ENCODE data around the gene DENND6B.

The DENND6B gene

DNA sequence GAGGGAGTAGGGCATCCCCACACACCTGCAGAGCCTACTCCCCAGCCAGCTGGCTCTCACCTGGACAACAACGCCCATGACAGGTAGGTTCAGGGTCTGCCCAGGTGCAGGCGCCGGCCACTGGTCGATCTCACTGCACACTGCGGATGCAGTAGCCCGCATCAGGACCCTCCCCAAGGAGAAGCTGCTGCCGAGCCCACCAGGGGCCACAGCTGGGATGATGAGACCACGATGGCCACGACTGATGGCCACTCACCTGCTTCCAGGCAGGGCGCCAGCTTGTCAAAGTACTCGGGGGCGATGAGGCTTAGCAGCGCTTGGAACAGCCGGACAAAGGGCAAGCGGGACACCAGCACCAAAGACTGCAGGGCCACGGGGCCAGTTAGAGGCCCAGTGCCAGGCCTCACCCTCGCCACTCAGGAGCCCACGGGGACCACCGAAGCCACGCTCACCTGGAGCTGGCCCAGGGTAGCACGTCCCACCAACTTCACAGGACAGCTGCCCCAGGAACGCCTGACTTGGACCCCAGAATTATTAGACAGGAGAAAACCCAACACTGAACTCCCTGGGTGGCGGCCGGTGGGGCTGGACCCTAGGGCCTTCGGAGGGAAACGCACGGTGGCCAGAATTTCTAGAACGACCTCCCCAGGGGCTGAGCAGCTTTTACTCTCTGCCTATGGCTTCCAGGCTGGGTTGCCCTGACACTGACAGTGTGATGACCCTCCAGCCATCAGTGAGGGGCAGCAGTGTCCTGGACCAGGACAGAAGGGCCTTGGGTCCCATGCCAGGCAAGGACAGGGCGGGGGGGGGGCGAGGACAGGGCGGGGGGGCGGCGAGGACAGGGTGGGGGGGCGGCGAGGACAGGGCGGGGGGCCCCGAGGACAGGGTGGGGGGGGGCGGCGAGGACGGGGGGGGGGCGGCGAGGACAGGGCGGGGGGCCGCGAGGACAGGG, 10.4 kb downstream of the DENND6B start:
- in situ Hi-C loops (cut with MboI; ENCODE audit: low sequenced_read_pairs) = no loop called here

DNA sequence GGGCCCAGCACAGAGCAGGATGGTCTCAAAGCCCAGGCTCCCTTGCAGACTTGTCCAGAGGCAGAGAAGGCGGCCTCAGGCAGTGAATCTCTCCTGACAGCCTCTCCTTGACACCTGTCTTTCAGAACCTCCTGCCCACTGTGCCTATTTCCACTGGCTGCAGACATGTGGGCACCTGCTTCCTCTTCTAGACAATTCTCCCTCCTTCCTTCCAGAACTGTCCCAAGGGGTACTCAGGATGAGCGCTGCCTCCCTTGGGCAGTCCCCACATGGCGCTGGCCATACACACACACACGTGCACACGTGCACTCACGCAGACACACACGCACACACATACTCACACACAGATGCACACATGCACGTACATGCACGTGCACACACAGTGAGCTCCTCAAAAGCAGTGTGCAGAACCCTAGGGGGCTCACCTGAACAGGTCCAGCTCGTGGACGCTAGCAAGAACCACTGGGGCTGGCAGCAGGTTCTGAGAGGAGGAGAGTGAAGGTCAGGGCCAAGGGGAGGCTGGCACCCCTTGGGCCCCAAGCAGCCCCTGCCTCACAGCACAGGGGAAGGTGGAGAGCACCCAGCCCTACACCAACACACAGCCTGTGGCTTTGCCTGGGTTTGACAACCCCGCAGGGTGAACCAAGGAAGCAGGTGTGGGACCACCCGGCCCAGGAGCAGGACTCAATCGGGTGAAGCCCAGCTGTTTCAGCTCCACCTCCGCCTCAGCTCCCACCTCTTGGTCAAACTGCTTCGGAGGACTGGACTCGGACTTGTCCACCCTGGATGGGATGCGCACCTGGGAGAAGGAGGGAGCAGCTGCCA, 11.3 kb downstream of the DENND6B start:
- in situ Hi-C loops (cut with MboI; ENCODE audit: low sequenced_read_pairs) = no loop called here

DNA sequence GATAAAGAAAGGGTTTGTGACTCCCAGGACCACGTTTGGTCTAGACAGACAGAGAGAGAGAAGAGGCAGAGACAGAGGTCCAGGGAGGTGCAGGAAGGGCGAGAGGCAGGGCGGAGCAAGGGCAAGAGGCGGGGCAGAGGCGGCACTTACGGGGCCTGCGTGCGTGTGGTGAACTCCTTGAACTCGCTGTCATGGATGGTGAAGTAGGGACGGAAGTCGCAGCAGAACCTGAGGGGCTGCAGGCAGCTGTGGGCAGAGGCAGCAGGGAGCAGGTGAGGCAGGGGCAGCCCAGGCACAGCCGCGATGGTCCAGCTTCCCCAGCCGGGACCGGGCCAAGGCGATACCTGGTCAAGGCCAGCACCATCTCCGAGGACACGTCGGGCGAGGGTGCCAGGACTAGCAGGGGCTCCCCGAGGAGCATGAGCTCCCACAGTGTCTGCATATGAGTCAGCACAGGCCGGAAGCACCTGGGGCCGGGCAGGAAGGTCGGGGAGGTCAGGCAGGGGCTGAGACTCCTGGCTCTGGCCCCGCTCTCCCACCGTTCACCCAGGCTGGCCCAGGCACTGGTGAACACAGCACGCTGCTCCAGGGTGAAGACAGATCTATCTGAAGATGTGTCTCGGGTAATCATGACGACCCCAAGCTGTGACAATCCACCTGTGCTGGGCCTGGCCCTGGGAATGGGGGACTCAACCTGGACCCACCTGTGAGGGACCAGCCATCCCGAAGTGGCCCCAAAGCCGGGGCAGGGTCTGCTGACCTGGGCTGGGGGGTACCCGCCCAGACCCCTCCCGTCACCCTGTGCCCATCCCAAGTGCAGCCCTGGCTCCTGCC, 12.1 kb downstream of the DENND6B start:
- in situ Hi-C loops (cut with MboI; ENCODE audit: low sequenced_read_pairs) = no loop called here

DNA sequence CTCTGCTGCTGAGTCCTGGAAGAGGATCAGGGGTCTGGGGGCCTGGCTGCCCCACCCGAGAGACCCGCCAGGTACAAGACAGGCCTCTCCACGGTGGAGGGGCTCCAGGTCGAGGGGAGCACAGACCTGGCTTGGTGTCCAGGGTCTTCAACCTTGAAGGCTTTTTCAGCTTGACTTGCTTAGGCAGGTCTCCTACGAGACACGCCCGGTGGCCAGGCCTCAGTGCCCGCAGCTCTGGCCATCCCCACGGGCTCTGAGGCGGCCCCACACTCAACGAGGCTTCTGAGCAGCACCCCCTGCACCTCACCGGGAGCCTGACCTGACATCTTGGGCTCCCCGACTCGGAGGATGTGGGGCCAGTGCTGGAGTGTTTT, 12.7 kb downstream of the DENND6B start:
- in situ Hi-C loops (cut with MboI; ENCODE audit: low sequenced_read_pairs) = no loop called here

DNA sequence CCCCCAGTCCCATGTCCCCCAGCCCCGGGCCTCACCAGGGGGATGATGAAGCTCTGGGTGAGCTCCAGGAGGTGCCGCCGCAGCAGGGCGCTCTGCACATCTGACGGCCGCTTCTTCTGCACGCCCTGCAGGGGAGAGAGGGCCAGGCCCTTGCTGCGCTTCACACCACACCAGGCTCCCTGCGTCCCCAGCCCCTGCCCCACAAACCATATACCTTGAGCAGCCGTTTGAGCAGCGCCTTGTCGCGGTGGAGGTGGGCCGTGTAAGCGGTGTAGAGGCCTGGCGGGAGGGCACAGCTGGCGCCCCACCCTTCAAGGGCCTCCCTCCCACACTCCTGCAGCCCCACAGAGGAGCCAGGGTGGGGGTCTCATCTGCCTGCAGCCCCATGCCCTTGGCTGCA, 13.2 kb downstream of the DENND6B start:
- in situ Hi-C loops (cut with MboI; ENCODE audit: low sequenced_read_pairs) = no loop called here

DNA sequence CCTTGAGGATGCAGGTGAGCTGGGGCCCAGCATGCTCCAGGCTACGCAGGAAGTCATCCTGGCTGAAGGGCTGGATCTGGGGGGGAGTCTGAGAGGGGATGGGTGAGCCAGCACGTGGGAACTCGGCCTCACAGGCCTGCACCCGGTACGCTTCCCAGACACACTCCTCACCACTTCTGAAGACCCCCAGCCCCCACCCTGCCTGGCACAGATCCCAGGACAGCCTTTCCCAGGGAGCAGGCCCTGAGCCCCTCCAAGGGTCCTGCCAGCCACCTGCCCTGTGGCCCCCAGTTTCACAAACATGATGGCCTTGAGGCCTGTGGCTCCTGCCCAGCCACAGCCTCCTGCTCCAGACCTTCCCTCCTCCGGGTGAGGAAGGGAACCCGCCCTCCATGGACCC, 13.8 kb downstream of the DENND6B start:
- in situ Hi-C loops (cut with MboI; ENCODE audit: low sequenced_read_pairs) = no loop called here

DNA sequence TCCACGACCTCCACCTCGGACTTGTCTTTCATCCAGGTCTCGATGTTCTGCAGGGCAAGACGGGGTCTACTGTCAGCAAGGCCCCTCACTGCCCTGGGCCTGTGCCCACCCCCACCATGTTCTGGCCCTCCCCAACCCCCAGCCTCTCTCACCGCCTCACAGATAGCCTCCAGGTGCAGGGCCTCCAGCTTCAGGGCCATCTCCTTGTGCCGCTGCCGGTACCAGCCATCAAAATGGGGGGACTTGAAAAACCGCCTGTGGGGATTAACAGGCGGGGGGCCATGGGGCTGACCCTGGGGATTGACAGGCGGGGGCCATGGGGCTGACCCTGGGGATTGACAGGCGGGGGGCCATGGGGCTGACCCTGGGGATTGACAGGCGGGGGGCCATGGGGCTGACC, 14.4 kb downstream of the DENND6B start:
- in situ Hi-C loops (cut with MboI; ENCODE audit: low sequenced_read_pairs) = no loop called here

DNA sequence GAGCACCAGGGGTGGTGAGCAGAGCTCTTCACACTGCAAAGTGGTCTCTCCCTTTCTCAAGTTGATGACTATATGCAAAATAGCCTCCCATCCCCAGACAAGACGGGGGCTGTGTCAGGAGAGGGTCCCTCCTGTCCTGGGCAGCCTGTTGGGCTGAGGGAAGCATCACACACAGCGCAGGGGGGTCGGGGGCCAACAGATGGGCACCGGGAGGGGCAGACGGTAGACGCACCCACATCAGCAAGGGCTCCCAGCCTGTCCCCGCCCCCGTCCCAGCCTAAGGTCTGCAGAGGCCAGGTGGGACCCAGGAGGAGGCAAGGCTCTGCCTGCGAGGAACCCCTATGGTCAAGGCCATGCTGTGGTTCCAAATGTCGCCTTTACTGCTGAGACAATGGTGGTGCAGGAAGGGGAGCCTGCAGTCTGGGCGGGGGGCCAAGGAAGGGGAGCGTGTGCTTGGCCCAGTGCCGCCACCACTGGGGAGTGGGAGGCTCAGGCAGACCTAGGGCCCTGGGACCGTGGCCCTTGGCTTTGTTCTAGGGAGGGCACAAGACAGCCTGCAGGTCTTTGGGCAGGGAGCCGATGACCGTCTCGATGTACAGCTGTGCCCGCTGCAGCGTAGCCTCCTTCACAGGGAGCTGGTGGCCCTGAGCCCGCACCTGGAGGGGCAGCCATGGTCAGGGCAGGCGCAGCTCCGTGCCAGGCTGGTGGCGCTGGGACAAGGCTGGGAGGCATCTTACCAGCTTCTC, 15.0 kb downstream of the DENND6B start:
- in situ Hi-C loops (cut with MboI; ENCODE audit: low sequenced_read_pairs) = no loop called here

DNA sequence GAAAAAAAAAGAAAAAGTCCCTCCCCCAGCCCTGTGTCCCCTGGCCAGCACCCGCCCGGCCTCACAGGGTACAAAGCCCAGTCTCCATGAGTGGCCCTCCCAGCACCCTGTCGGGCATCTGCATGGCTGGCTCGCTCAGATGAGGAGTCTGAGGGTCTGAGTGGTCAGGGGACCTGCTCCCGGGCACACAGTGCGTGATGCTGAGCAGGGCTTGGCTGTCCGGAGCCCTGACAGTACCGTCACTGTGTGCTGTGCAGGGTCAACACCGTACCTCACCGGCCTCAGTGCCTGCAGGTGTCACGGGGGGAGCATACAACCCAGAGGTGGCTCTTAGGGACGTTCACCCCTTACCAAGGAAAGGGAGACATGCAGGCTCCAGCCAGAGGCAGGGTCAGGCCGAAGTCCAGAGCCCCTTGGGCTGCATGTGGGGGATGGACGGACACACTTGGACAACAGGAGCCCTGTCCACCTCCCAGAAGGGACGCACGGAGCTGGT, 15.8 kb downstream of the DENND6B start:
- in situ Hi-C loops (cut with MboI; ENCODE audit: low sequenced_read_pairs) = no loop called here

DNA sequence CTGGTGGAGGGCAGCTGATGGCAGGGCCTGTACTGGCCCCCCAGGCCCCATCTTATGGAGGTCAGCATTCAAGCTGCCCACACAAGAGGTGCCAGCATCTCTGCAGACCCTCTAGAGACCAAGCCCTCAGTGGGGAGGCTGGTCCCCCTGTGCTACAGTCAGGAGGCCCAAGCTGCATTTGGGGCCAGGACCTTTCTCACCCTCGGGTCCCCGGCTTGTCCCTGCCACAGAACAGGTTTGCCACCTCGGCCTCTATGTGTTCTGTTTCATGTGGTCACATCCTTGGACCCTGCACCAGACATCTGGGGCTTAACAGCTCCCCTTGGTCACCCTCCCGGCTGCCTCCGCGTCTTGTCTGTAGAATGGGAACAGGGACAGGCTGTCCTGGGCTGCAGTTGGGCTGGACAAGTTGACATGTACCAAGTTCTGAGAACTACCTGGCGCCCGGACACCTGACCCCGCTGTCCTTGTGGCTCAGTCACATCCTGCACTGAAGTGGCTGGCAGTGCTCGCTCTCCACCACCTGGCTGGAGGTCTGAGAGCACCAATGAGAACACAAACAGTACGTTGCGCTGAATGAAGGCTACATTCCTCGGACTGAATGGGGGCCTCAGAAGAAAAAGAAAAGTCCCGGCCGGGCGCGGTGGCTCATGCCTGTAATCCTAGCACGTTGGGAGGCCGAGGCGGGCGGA, 16.6 kb downstream of the DENND6B start:
- in situ Hi-C loops (cut with MboI; ENCODE audit: low sequenced_read_pairs) = no loop called here

DNA sequence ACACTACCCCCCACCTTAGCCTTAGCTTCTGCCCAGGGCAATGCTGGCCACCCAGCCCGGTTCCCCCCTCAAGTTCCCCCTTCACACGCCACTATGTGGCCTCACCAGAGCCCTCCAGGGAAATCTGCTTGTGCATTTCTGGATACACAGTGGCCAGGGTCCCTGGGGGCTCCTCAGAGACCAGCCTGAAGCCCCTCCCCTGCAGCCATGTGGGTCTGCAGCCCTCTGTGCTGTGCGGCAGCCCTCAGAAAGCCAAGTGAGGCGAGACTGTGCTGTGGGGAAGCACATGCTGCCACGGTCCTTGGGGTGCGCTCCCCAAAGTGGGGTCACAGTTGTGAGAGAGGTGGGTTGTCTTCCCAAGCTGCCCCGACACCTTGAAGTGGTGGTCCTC, 17.2 kb downstream of the DENND6B start:
- in situ Hi-C loops (cut with MboI; ENCODE audit: low sequenced_read_pairs) = no loop called here

DNA sequence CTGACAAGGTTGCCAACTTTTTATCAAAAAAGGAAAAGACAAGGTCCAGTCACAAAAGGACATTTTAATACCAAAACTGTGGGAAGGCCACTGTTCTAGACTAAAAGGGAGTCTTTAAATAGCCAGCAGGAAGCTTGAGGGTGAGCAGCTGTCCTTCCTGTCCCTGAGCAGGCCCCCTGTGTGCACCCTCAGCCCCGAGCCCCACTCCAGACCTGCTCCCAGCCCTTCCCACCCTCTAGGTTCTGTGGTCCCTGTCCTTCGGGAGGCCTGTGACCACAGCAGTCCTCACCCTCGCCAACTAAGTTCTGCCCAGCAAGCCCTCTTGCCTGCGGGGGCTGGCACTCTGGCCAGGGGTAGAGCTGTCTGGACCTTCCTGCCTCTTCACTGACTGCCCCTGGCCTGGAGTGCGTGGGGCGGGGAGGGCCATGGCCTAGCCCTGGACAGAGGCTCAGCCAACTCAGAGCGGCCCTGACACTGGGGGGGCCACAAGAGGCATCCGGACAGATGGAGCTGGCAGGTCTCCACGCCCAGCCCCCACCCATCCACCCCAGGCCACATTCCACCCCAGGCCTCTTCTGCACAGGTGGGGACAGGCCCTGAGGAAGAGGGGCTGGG, 17.7 kb downstream of the DENND6B start:
- in situ Hi-C loops (cut with MboI; ENCODE audit: low sequenced_read_pairs) = no loop called here

DNA sequence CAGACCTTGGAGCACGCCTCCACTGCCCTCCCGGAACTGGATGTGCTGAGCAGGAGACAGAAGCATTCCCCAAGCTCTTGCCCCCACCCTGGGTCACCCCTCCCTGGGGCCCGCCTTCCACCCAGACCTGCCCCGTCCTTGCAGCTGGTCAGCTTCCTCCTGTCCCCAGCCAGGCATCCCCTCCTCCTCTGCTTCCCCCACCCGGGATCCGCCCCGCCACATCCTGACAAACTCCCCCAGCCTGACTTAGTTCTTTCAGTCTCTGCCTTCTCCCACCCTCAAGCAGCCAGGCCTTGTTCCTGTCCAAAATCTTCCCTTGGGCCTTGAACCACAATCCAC, 18.2 kb downstream of the DENND6B start:
- in situ Hi-C loops (cut with MboI; ENCODE audit: low sequenced_read_pairs) = no loop called here

DNA sequence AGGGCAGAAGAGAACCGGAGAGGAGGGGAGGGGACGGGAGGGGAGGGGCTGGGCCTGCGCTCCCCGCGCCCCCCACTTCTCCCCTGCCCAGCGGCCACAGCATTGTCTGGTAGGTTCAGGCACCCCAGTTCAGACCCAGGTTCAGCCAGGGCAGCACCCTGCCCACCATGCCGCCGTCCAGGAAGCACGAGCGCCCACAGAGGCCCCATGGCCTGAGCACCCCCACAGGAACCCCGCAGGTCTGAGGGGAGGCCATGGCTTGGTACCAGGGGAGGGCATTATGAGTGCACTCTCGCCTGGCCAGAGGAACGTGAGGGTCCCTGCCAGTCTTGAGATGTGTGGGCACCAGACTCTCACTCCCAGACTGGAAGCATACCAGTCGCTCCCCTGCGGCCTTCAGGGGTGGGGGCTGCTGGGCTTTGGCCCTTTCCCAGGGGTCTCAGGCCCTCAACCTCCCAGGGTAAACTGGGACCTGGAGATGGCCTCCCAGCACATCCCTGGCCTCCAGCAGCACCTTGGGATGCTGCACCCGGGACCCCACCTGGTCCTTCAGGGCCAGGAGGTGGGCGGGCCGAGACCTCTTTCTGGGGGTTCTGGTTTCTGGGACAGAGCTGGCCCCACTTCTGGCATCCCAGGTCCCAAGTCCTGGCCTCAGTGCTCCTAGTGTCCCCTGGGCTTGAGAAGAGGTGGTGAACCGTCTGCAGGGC, 18.8 kb downstream of the DENND6B start:
- in situ Hi-C loops (cut with MboI; ENCODE audit: low sequenced_read_pairs) = no loop called here

DNA sequence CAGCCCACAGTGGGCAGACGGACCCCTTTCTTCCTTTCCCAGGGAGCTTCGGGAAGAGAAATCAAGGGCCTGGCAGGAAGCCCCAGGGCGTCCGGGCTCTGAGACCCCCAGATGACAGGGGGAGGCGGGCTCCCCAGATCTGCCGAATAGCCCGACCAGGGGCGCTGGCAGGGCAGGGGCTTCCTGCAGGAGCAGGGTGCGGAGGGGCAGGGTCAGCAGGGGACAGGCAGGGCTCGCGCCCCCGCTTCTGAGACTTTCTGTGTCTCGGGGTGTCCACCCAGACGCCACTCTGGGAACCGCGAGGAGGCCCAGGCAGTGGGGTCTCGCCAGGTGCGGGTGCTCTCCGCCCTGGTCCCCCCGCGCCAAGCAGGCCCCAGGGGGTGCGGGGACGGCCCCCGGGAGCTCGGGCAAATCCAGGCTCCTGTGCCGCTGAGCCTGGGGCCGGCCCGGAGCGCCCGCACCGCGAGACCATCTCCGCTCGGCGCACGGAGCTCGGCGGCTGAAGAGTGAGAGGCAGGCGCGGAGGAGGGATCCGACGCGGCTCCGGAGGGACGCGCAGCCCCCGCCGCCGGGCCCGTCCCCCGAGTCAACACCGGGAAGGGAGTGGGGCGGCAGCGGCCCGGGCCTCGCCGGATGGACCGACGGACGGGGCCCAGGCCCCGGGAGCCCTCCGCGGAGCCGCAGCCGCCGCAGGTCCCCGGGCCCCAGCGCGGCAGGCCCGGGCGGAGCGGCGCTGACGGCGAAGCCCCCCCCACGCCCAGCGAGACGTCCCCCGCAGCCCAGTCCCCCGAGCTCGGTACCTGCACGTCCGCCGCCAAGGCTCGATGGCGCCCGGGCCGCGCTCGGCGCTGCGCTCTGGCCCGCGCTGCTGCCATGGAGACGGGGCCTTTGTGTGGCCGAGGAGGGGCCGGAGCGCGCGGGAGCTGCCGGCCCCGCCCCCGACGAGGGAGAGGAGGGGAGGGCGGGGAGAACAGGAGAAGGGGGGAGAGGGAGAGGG, 19.8 kb downstream of the DENND6B start, which contains the start of gene PLXNB2:
Gene PLXNB2, minus strand, starts transcription at position 894 of the 997 bp plus-strand sequence. CDS start 17,062 bp downstream, outside the sequence.
- in situ Hi-C loops (cut with MboI; ENCODE audit: low sequenced_read_pairs) = no loop called here

DNA sequence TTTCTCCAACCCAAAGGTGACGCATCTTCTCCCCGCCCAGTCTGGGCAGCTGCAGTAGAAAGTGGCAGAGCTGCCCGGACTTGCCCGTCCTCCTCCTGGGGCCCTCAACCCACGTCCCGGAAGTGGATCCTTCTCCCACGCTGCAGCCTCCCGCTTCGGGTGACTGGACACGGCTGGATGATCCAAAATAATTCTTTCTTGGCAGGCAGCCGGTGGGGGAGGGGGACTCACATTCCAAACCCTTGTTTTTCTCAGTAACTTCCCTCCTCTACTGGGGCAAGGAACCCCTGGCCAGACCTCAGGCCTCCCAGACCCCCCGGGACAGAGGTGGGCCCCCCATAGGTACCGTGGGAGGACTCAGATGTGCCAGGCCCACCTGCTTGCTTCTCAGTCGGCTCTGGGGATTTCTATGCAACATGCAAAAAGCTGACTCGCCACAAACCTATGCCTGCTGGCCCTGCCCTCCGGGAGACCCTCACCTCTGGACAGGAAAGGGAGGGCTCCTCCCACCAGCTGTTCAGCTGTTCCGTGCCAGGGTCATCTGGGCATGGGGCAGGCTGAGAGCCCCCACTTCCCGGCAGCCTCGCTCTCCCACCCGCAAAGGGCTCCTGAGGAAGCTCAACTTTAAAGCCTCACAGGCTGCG, 20.8 kb downstream of the DENND6B start:
- in situ Hi-C loops (cut with MboI; ENCODE audit: low sequenced_read_pairs) = no loop called here

DNA sequence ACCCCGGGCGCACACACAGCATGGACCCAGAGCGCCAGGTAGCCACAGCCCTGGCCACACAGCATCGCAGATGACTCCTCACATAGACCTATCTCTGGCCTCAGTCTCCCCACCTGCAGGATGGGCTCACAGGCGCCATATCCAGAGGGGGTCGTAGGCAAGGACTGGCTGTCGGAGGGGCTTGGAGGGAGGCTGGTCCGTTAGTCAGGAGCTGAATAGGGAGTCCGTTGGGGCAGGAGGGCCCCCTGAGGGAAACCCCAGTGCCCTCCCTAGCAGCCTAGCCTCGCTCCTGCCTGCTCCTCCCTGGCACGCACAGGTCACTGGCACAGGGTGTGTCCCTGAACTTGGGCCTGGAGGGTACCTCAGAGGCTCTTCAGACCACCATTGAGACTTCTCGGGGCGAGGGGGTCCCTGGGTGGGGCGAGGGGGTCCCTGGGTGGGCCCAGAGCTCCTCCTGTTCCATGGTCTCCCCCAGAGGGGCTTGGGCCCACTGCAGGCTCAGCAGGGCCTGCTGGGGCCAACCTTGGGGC, 21.4 kb downstream of the DENND6B start:
- in situ Hi-C loops (cut with MboI; ENCODE audit: low sequenced_read_pairs) = no loop called here
